SK-N-SH (cell line): ENCODE measurements around the gene FRMPD4.

Experiments used
- CHD2 ChIP-seq: fragments of 150-350 bp; IDR thresholded peaks from 2 replicates; pipeline ENCODE4 v1.6.1; 2018; ENCODE audit warnings: low read length; ENCODE audit not compliant: partially characterized antibody
- CTCF ChIP-seq: fragments of 200-600 bp; sonication (generic); IDR thresholded peaks from 2 replicates; pipeline ENCODE4 v1.6.1; 2017; ENCODE audit warnings: antibody characterized with exemption, mild to moderate bottlenecking, moderate library complexity
- TAF1 ChIP-seq: IDR thresholded peaks from 2 replicates; pipeline ENCODE4 v1.6.1; 2012; ENCODE audit warnings: low read depth, mild to moderate bottlenecking, low read length, moderate library complexity, borderline replicate concordance
- YY1 ChIP-seq: IDR thresholded peaks from 2 replicates; pipeline ENCODE4 v1.4.0; 2012; ENCODE audit warnings: low read depth, mild to moderate bottlenecking
- ZBTB33 ChIP-seq: IDR thresholded peaks from 2 replicates; pipeline ENCODE4 v1.4.0; 2012; ENCODE audit warnings: low read depth, borderline replicate concordance

- TF ChIP-seq CHD2 (no peak), YY1 (no peak), TAF1 (no peak), ZBTB33 (no peak), CTCF (no peak)
Measured at GRCh38 chrX:12227412-12228041, 89.3 kb downstream of the FRMPD4 start.
